GM12878 (cell line): ENCODE results near the gene CUL4A. TPM values are rescaled to one million over a fixed set of nuclear protein-coding genes. Genes with fewer than 3 reads are reported as not detected.

Experiments used
- STAT3 ChIP-seq: IDR thresholded peaks from 2 replicates; pipeline ENCODE4 v1.6.1; 2011; ENCODE audit warnings: low read depth, low read length, improper control_type of control experiment
- polyA plus RNA-seq, 11 experiments: library from polyadenylated mRNA; depleted of rRNA in 4 of 11; unstranded in 6 of 11; stranded (reverse) in 5 of 11; fragments of >200 nt; fragmentation: Nextera tagmentation in 4 of 11; fragmentation: Illumina TruSeq in 1 of 11; extraction: Ambion mirVana in 4 of 11; extraction: Trizol in 1 of 11; gene quantifications; 1 replicate in 1 of 11; 2 replicates in 10 of 11; pipeline versions ENCODE4 v1.2.1 to v1.2.3, GENCODE V29; 2011 to 2016; ENCODE audit warnings: inconsistent platforms in 2 of 11, missing spikeins in 2 of 11, low read depth in 1 of 11
- total RNA-seq, 4 experiments: library from RNA; depleted of rRNA in 3 of 4; stranded (reverse); fragments of >200 nt in 3 of 4; fragmentation: Illumina TruSeq in 1 of 4; extraction: Trizol in 1 of 4; gene quantifications; 2 replicates each; pipeline versions ENCODE4 v1.2.1 to v1.2.3, GENCODE V29; 2013 to 2021
- TF ChIP-seq, protein P1 (sequence below): fragments of 450-650 bp; IDR thresholded peaks from 2 replicates; pipeline ENCODE4 v1.6.1; 2017; ENCODE audit warnings: mild to moderate bottlenecking, moderate library complexity
- TF ChIP-seq, protein P2 (sequence below): fragments of 450-650 bp; formaldehyde crosslinking; IDR thresholded peaks from 2 replicates; pipeline ENCODE4 v1.4.0; 2022; ENCODE audit warnings: mild to moderate bottlenecking, moderate library complexity

Gene CUL4A
- total and polyA plus RNA-seq, 10 of the 15 experiments (the other 5 are each of a cell fraction or from before 2014, with no cell fraction given), result 19.7 to 74.3 (median 55.6) TPM

GRCh38 chr13:113218586-113218985 lies 9.2 kb downstream of the CUL4A start (continued):
- TF ChIP-seq, protein P1, sequence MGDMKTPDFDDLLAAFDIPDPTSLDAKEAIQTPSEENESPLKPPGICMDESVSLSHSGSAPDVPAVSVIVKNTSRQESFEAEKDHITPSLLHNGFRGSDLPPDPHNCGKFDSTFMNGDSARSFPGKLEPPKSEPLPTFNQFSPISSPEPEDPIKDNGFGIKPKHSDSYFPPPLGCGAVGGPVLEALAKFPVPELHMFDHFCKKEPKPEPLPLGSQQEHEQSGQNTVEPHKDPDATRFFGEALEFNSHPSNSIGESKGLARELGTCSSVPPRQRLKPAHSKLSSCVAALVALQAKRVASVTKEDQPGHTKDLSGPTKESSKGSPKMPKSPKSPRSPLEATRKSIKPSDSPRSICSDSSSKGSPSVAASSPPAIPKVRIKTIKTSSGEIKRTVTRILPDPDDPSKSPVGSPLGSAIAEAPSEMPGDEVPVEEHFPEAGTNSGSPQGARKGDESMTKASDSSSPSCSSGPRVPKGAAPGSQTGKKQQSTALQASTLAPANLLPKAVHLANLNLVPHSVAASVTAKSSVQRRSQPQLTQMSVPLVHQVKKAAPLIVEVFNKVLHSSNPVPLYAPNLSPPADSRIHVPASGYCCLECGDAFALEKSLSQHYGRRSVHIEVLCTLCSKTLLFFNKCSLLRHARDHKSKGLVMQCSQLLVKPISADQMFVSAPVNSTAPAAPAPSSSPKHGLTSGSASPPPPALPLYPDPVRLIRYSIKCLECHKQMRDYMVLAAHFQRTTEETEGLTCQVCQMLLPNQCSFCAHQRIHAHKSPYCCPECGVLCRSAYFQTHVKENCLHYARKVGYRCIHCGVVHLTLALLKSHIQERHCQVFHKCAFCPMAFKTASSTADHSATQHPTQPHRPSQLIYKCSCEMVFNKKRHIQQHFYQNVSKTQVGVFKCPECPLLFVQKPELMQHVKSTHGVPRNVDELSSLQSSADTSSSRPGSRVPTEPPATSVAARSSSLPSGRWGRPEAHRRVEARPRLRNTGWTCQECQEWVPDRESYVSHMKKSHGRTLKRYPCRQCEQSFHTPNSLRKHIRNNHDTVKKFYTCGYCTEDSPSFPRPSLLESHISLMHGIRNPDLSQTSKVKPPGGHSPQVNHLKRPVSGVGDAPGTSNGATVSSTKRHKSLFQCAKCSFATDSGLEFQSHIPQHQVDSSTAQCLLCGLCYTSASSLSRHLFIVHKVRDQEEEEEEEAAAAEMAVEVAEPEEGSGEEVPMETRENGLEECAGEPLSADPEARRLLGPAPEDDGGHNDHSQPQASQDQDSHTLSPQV, result no peak
- TF ChIP-seq, protein P2, sequence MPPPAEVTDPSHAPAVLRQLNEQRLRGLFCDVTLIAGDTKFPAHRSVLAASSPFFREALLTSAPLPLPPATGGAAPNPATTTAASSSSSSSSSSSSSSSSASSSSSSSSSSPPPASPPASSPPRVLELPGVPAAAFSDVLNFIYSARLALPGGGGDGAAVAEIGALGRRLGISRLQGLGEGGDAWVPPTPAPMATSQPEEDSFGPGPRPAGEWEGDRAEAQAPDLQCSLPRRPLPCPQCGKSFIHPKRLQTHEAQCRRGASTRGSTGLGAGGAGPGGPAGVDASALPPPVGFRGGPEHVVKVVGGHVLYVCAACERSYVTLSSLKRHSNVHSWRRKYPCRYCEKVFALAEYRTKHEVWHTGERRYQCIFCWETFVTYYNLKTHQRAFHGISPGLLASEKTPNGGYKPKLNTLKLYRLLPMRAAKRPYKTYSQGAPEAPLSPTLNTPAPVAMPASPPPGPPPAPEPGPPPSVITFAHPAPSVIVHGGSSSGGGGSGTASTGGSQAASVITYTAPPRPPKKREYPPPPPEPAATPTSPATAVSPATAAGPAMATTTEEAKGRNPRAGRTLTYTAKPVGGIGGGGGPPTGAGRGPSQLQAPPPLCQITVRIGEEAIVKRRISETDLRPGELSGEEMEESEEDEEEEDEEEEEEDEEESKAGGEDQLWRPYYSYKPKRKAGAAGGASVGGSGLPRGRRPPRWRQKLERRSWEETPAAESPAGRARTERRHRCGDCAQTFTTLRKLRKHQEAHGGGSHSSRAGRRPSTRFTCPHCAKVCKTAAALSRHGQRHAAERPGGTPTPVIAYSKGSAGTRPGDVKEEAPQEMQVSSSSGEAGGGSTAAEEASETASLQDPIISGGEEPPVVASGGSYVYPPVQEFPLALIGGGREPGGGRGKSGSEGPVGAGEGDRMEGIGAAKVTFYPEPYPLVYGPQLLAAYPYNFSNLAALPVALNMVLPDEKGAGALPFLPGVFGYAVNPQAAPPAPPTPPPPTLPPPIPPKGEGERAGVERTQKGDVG (CRISPR knock-in tag), result no peak
- TF ChIP-seq STAT3, result no peak
- TF ChIP-seq, all 136 proteins: peak for 0
